Globus pallidus (tissue), 1 donor: ENCODE results near the gene ASB1.
"Not testable (repeated sequence)": the region's sequence is repeated elsewhere in the genome, so short reads cannot be mapped to it uniquely, and the experiment has no call there.

Experiments
- DNase-seq: peaks from one replicate; pipeline ENCODE4 v3.0.0-alpha.2; 2015; ENCODE audit warnings: low spot score

The ASB1 gene

DNA sequence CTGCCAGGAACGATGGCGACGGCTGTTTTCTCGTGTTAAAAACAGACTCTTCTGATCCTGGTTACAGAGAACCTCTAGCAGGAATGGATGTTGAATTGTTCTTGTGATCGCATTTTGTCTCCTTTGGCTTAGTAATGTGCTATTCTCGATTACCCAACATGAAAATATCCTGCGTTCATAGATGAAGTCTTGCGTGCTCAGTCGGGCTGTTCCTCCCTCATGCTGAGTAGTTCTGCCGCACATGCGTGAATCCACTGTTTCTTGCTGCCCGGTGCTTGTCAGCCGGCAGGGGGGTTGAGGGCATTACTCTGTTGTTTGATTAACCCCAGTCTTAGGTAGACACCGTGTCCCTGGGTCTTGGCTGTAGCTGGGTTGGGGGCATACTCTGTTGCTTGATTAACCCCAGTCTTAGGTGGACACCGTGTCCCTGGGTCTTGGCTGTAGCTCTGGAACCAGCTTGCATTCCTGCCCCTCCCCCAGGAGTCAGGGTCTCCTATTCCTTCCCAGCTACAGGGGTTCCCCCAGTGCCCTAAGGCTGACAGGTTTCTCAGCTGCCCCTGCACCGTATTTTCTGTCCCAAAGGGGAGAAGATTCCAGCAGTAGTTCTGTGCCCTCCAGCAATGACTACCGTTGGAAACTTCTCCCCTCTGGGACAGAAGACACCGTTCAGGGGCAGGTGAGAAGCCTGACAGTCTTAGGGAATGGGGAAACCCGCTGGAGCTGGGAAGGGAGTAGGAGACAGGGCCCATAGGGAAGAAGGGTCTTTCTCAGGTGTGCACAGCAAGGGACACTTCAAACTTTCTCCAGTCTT, 22.1 kb upstream of the ASB1 start:
- no peak for DNase-seq

DNA sequence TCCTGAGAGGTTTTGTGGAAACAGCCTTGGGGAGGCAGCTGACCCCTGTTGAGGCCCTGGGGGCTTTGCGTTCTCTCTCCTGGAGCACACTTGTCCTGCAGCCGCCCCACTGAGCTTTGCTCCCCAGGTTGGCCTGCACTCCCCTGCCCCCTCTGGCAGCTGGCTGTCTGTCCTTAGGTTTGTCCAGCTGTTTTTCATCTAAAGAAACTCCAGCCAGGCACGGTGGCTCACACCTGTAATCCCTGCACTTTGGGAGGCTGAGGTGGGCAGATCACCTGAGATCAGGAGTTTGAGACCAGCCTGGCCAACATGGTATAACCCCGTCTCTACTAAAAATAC, 21.5 kb upstream of the ASB1 start:
- not testable (repeated sequence) for DNase-seq

DNA sequence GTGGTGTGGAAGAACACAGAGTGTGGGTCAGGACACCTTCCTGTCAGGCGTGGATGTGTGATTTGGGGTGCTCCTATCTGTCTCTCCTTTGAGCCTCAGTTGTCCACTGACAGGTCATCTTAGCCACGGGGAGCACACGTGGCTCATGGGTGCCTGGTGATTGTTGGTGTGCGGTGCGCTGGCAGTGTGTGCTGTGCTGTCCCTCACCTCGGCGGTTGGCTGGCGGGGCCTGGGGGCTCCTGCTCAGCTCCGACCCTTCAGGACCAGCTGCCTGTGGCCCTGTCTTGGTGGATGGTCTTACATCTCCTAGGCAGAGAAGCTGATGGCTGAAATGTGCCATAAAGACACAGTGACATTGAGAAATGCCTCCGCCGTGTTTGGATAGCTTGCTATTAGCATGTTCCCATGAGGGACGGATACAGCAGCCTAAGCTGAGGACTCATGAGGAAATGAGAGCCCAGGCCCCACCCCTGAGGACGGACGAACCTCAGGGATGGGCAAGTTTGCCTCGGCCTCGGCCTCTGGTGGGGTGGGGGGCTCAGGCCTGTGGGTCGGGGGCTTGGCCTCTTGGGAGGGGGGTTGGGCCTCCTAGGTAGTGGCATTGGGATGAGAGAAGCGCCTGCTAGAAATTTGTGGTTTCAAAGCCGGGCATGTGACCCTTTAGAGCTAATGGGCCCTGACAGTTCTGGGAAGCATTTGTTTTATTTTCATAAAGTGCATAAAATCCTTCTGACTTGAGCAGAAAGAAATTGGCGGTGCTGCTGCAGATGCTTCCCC, 20.3 kb upstream of the ASB1 start:
- no peak for DNase-seq

DNA sequence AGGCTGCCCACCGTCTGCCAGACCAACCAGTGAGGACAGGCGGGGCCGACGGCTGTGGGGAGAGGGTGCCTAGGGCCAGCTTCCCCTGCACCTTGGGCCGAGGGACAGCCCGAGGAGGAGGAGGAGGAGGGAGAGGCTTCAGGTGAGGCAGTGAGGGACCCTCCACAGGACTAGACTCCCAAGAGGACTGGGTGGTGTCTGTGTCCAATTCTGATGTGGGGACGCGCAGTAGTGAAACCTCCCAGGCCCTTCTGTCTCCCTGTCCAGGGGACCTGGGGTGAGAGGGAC, 19.8 kb upstream of the ASB1 start:
- DNase-seq, result no peak

DNA sequence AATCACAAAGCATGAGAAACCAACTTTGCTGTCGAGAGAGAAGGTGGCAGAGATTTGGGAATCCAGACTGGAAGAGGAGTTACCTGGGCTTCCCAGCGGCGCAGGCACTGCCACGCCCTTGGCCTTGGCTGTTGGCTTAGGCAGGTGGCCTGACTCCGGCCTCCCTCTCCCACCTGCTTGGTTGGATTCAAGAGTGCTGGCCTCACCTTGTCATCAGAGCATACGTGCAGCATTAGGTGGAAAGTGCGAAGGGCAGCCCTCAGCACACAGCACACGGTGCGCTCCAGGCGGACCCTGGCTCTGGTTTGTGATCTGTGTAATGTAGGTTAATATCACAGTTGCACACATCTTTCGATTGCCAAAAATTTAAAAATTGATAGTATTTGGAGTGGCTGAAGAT, 19.2 kb upstream of the ASB1 start:
- DNase-seq, result no peak

DNA sequence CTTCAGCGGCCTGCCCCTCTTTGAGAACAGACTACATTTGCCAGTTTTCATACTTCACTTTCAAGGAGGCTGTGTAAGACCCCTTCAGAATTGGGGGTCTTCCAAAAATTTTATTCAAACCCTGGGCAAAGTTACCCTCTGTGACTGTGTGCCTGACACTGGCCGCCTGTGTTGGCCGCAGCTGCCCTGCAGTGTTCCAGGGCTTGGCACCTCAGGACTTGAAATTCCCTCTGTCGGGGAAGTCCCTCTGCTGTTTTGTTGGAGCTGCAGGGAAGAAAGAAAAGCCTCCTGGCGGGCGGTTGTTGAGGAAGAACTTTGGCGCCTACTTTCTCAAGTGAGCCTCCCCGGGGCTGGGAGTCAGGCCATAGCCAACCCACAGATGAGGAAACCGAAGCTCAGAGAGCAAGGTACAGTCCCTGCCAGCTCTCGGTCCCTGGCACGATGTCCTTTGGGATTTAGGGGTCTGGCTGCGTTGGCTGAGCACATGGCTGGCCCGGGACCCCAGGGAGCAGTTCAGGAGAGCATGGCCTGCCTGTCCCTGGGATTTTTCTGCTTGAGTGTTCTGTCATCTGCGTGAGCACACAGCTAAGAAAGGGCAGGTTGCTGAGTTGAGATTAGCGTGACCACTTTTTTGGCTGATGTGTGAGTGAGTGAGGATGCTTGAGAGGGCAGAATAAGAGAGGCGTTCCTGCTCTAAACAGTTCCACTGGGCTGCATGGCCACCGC, 17.9 kb upstream of the ASB1 start:
- DNase-seq, result no peak

DNA sequence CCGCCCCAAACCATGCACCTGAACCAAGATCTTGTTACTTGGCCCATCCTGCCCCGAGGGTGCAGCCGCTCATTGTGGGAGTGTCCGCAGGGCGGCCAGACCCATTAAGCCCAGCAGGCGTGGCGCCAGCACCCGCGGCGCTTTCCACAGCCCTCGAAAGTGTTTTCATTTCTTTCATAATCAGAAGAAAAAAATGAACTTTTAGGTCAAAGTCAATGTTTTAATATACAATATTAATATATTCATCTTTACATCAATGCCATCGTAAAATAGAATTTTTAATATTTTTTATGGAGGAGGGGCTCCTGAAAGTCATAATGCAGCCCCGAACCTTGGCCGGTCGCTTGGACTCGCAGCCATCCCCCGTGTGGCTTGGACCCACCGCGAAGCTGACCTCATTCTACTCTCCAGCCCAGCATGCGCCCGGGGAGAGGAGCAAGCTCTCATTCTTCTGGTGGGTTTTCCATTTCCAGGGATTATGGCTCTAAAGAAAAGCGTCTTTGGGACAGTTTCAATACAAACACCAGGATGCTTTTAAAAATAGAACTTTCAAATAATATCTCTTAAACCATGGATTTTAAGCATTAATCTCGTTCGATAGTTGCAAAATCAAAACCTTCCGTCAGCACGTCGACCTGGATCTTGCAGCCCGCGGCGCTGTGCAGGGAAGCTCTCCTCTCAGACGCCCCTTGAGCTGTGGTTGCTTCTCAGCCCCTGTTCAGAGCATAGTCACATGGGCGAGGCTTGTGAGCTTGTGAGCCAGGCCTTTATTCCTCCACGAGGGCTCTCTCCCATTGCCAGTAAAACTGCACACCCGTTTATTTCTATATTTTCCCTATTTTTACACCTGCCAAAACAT, 17.2 kb upstream of the ASB1 start:
- no peak for DNase-seq

DNA sequence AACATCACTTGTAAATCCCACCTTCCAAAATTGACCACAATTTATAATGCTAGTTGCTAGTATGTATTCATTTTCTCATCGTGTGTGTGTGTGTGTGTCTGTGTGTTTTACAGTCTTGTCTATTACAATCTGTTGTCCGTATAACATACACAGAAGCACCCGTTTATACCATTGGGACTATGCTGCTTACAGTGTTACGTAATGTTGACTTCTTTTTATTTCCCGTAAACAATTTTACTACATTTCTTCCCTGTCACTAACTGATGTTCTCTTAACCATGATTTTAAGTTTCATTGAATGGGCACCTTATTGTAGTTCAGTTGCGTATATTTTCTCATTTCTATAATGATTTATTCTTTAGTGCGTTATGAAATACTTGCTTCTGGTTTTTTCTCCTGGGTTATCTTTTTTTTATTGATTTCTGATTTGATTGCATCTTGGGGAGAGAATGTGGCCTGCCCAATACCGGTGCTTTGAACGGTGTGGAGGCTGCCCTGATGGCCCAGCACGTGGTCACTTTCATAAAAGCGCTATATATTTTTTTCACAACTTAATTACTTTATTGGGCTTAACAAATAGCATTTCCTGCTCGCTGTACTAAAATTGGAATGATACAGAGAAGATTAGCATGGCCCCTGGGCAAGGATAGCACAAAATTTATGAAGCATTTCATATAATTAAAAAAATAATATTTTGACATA, 14.5 kb upstream of the ASB1 start:
- DNase-seq, result no peak

DNA sequence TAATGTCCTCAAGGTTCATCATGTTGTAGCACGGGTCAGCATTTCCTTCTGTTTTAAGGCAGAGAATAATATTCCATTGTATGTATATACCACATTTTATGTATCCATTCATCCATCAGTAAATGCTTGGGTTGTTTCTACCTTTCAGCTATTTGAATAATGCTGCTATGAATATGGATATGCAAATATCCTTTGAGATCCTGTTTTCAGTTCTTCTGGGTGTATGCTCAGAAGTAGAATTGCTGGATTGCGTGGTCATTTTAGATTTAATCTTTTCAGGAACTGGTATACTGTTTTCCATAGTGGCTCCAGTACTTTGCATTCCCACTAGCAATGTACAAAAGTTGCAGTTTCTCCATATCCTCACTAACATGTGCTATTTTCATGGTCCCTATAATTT, 13.4 kb upstream of the ASB1 start:
- DNase-seq, result no peak

DNA sequence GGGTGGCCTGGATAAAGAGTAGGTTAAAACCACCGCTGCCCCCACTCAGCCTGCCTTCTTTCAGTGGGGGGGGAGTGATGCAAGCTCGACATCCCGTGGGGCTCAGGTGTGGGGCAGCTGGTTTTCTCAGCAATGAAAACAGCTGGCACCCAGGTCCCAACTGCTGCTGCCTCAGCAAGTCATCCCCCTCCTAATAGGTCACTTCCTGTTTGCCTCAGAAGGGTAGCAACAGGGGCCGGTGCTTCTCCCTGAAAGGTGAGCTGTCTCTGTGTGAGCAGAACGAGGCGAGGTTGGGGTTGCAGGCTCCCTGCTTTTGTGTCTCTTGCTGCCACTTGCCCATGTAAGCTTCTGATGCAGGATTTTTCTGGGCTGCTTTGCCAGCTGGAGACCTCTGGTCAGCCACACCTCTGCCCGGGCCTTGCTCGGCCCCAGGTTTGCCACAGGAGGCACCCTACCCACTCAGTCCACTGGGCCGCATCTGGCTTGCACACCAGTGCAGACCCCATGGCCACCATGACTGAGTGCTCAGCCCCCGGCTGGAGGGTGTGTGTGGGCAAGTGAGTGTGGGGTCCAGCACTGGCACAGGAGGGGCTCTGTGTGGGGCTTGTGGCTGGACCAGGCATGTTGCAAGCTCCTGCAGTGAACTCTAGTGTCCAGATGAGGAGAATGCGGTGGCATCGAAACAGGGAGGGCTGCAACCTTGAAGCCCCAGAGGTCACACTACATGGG, 11.5 kb upstream of the ASB1 start:
- DNase-seq, result no peak

DNA sequence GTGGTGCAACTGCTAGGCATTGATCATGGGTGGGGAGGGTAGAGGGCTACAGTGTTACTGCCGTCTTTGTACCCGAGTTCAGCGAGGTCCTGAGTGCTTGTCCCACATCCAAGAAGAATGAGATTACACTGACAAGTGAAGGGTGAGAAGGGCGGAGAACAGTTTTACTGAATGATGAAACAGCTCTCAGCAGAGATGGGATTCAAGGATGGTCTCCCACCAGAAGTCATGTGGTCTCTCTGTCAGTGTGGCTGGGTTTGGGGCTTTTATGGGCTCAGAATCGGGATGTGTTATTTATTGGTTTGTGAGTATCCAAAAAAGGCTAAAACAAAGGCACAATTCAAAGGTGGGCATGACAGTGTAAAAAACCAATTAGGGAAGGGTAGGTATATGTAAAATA, 10.8 kb upstream of the ASB1 start:
- DNase-seq, result no peak

DNA sequence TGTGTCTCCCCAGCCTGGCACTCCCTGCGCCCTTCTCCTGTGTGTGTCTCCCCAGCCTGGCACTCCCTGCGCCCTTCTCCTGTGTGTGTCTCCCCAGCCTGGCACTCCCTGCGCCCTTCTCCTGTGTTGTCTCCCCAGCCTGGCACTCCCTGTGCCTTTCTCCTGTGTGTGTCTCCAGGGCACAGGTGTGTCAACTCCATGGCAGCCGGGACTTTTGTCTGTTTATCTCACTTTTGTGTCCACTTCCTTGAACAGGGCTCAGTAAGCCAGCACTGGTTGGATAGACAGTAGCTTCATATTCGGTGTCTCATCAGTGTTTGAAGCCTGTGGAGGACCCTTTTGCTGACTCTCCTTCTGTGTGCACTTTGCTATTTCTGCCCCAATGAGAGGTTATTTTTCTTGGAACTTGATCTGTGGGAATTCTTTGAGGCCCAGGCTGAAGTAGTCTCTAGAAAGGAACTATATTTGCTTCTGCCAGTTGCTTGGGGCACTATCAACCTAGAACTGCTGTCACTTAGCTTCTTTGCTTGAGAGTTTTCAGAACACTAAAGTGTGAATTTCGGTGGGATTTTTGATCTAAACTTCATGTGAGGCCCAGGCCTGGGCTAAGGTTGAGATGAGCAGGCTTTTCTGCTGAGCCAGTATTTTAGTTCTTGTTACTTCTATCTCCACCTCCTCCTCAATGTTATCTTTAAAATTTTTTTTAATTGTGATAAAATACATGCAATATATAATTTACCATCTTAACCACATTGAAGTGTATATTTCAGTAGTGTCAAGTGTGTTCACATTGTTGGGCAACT, 8.3 kb upstream of the ASB1 start:
- no peak for DNase-seq

DNA sequence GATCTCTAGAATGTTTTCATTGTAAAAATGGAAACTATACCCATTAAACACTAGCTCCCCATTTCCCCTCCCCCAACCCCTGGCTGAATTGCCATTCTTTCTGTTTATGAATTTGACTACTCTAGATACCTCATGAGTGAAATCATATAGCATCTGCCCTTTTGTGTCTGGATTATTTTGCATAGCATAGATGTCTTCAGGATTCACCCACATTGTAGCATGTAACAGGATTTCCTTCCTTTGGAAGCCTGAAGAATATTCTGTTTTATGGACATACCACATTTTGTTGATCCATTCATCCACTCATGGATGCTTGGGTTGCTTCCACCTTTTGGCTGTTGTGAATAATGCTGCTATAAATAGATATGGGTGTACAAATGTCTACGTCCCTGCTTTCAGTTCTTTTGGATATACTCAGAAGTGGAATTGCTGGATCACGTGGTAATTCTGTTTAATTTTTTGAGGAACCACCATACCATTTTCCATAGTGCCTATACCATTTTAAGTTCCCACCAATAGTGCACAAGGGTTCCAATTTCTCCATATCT, 7.7 kb upstream of the ASB1 start:
- no peak for DNase-seq

DNA sequence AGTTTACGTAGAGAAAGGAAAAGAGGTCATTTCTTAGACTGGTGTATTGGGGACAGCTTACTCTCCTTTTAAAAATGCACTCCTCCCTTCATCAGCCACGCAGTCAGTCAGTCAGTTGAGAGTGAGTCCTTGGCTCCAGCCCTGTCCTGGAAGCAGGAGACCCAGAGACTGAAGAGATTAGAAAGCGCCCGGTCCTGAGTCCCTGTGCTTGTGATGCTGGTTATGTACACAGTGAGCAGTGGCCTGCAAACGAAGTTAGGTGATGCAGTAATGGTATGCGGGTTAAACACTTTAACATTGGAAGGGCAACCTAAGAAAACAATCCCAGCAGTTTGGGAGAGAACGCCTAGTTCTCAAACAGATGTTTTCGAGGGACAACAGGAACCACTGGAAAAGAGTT, 6.3 kb upstream of the ASB1 start:
- DNase-seq, result no peak

DNA sequence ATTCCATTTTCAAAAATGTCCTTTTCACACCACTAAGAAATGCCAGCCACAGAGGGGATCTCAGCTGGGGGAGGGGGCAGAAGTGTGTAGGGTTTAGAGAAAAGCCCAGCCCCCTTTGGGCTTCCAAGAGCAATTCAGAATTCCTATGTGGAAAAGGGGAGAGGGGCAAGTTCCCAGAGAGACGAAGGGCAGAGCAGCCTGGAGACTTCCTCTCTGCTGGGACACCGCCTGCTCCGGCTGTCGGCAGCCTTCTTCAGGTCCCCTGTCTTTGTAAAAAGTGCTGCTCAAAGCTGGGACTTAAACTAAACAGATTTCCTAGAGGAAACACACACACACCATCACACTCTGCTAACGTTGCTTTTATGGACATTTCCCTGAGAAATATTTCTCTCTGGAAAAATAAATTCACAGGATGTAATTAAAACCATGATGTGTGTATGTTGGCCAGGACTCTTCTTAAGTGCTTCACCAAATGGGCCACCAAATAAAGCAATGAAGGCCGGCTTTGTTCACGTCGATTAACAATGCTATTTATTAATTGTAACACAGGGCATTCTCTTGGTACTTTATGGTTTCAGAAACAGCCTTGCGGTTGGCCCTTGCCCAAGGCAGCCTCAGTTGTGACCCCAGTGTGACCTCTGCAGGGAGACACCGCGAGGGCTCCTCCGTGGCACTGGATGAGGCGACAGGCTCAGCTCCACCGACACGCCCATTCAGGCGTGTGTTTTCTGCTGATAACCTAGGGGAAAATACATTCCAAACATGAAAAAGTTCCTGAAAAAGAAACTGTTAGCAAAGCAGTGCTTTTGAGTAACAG, 5.6 kb upstream of the ASB1 start:
- DNase-seq, result no peak

DNA sequence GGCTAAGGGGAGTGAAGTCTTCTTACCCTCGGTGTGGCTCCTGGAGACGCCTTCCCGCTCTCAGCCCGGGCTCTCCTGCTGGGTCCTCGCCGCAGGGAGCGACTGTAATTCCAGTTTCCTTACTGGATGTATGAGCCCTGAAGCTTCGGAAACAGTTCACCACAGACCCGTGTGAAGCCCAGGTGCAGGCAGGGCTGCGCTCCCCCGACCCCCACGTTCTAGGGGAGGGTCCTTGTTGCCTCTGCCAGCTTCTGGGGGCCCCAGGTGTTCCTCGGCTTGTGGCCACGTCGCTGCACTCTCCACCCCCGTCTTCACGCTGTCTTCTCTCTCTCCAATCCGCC, 5.1 kb upstream of the ASB1 start:
- DNase-seq, result no peak

DNA sequence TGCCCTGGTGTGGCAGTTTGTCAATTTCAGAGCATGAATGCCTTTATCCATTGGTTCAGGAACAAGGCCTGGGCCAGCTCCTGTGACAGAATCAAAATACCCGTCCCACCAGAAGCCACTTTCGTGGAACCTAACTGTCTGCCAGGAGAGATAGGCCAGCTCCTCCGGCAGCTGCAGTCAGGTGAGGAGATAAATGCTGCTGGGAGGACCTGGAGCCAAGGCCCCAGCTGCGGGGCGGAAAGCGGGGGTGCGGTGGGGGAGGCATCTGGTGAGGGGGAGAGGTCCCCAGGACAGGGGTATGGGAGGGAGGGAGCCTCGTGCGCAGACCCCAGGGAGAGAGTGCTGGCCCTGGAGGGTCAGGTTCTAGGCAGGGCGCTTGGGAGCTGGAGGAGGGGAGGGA, 4.4 kb upstream of the ASB1 start:
- no peak for DNase-seq

DNA sequence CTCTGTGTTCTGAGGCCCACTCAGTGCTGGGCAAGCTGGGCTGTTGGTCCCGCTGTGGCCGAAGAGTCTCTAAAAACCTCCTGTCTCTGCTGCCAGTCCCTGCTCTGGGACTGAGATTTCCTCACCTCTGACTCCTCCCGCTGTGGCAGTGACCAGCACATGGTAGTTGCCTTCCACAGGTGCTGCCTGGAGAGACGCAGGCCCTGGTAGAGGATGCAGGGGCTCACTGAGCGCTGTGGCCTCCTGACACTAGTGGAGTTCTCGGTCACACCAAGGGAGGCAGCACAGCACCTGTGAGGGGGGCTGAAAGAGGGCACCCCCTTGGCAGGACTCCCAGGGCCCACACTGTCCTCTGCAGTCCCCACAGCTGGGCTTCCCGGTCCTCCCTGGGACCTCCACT, 3.8 kb upstream of the ASB1 start:
- DNase-seq, result no peak
